HG02973 (cell line): Measurements from ENCODE around the gene EEIG1.
"Not testable (repeated sequence)": the region's sequence is repeated elsewhere in the genome, so short reads cannot be mapped to it uniquely, and the experiment has no call there.

Experiments
- ATAC-seq: cut with Tn5 transposase; IDR thresholded peaks from one replicate; pipeline ENCODE4 v1.9.1; 2021; ENCODE audit warnings: moderate library complexity; ENCODE audit not compliant: unreplicated experiment

EEIG1 gene

GRCh38 chr9:127980706-127981558 lies at the start of gene EEIG1:
TSS of gene EEIG1 (minus strand) at chr9:127980989. CDS start at chr9:127980137, 852 bp downstream.
- peak; percentile 69 for ATAC-seq

- no peak for ATAC-seq
Observed at GRCh38 chr9:128027705-128028104, 46.9 kb upstream of the EEIG1 start.

- no peak for ATAC-seq
Observed at GRCh38 chr9:128026773-128027541, 46.2 kb upstream of the EEIG1 start.

GRCh38 chr9:128026255-128026772 lies 45.5 kb upstream of the EEIG1 start:
- ATAC-seq, result no peak

GRCh38 chr9:128025736-128026135 lies 44.9 kb upstream of the EEIG1 start:
- no peak for ATAC-seq

GRCh38 chr9:128024761-128025308 lies 44.0 kb upstream of the EEIG1 start:
- no peak for ATAC-seq

GRCh38 chr9:128023671-128024070 lies 42.9 kb upstream of the EEIG1 start:
- not testable (repeated sequence) for ATAC-seq

- no peak for ATAC-seq
Observed at GRCh38 chr9:128022886-128023285, 42.1 kb upstream of the EEIG1 start.

GRCh38 chr9:128021098-128021497 lies 40.3 kb upstream of the EEIG1 start:
- ATAC-seq, result no peak

GRCh38 chr9:128020692-128021091 lies 39.9 kb upstream of the EEIG1 start:
- ATAC-seq, result no peak

- ATAC-seq, result no peak
Observed at GRCh38 chr9:128015696-128016095, 34.9 kb upstream of the EEIG1 start.

- ATAC-seq, result no peak
Observed at GRCh38 chr9:128011071-128011817, 30.5 kb upstream of the EEIG1 start.

GRCh38 chr9:128009639-128010038 lies 28.9 kb upstream of the EEIG1 start:
- ATAC-seq, result no peak

- ATAC-seq, result peak; percentile 11
Observed at GRCh38 chr9:128008171-128008570, 27.4 kb upstream of the EEIG1 start.

GRCh38 chr9:128007566-128008138 lies 26.9 kb upstream of the EEIG1 start:
- peak; percentile 64 for ATAC-seq

- ATAC-seq, result no peak
Observed at GRCh38 chr9:128006332-128006996, 25.7 kb upstream of the EEIG1 start.

GRCh38 chr9:128005923-128006322 lies 25.1 kb upstream of the EEIG1 start:
- ATAC-seq, result no peak

GRCh38 chr9:128003966-128004604 lies 23.3 kb upstream of the EEIG1 start:
- no peak for ATAC-seq

GRCh38 chr9:128002959-128003358 lies 22.2 kb upstream of the EEIG1 start:
- ATAC-seq, result no peak
